Common myeloid progenitor, CD34-positive (primary cell): ENCODE measurements around the gene MGAT5.

Source experiments
- CTCF ChIA-PET: fragments of 350-600 bp; sonication (Branson Sonifier 250); formaldehyde crosslinking; loops from one replicate; lab custom pipeline; 2021; ENCODE audit warnings: antibody characterized with exemption; lab: Charles Lee
- POLR2A ChIA-PET: fragments of 350-600 bp; sonication (Branson Sonifier 250); formaldehyde crosslinking; loops from one replicate; lab custom pipeline; 2021; ENCODE audit warnings: antibody characterized with exemption; lab: Charles Lee
- DNase-seq, 3 donors: peaks; one replicate each; pipeline versions ENCODE4 v3.0.0 to v3.0.0-alpha.2; 2013
- H3K27ac ChIP-seq, 2 experiments: 1 replicate in 1 of 2; 2 replicates in 1 of 2; pipeline ENCODE4 v1.7.0; 2013; ENCODE audit warnings: inconsistent platforms in 2 of 2, low read length in 2 of 2, mild to moderate bottlenecking in 2 of 2, low read depth in 1 of 2, moderate library complexity in 1 of 2; ENCODE audit not compliant: severe bottlenecking in 2 of 2, insufficient read depth in 1 of 2, poor library complexity in 1 of 2
- H3K27me3 ChIP-seq, 5 experiments: replicated peaks in 2 of 5; 1 replicate in 3 of 5; 2 replicates in 2 of 5; pipeline versions ENCODE4 v1.6.1 to v1.7.0; 2013; ENCODE audit warnings: low read length in 4 of 5, mild to moderate bottlenecking in 2 of 5, moderate library complexity in 2 of 5, inconsistent platforms in 1 of 5; ENCODE audit not compliant: insufficient read depth in 5 of 5, control insufficient read depth in 4 of 5
- H3K36me3 ChIP-seq, 4 experiments: 1 replicate in 2 of 4; 2 replicates in 2 of 4; pipeline versions ENCODE4 v1.6.1 to v1.7.0; 2013; ENCODE audit warnings: low read length in 3 of 4, control low read depth in 1 of 4, mild to moderate bottlenecking in 1 of 4; ENCODE audit not compliant: control insufficient read depth in 4 of 4, insufficient read depth in 4 of 4
- H3K4me1 ChIP-seq, 4 experiments: 1 replicate in 3 of 4; 2 replicates in 1 of 4; pipeline versions ENCODE4 v1.6.1 to v1.7.1; 2013; ENCODE audit warnings: low read length in 3 of 4, mild to moderate bottlenecking in 3 of 4, control low read depth in 1 of 4, inconsistent platforms in 1 of 4, moderate library complexity in 1 of 4; ENCODE audit not compliant: control insufficient read depth in 4 of 4, insufficient read depth in 4 of 4; ENCODE audit errors: control extremely low read depth in 1 of 4
- H3K4me3 ChIP-seq, 7 experiments: 1 replicate in 4 of 7; 2 replicates in 3 of 7; pipeline versions ENCODE4 v1.5.1 to v1.7.0; 2013; ENCODE audit warnings: mild to moderate bottlenecking in 7 of 7, low read length in 6 of 7, moderate library complexity in 6 of 7, inconsistent platforms in 2 of 7, low read depth in 2 of 7, control low read depth in 1 of 7; ENCODE audit not compliant: insufficient read depth in 4 of 7, control insufficient read depth in 1 of 7; ENCODE audit errors: extremely low read depth in 1 of 7
- H3K9me3 ChIP-seq, 5 experiments: 1 replicate in 4 of 5; 2 replicates in 1 of 5; pipeline versions ENCODE4 v1.6.1 to v1.7.1; 2013; ENCODE audit warnings: low read length in 4 of 5, mild to moderate bottlenecking in 2 of 5, inconsistent platforms in 1 of 5, low read depth in 1 of 5, moderate library complexity in 1 of 5; ENCODE audit not compliant: control insufficient read depth in 4 of 5, insufficient read depth in 2 of 5; ENCODE audit errors: control extremely low read depth in 1 of 5
- WGBS: methylation state at CpG from one replicate; pipeline ENCODE4 v1.1.5; 2013; ENCODE audit not compliant: insufficient coverage; 5-methylcytosine and 5-hydroxymethylcytosine counted together

MGAT5 gene

DNA sequence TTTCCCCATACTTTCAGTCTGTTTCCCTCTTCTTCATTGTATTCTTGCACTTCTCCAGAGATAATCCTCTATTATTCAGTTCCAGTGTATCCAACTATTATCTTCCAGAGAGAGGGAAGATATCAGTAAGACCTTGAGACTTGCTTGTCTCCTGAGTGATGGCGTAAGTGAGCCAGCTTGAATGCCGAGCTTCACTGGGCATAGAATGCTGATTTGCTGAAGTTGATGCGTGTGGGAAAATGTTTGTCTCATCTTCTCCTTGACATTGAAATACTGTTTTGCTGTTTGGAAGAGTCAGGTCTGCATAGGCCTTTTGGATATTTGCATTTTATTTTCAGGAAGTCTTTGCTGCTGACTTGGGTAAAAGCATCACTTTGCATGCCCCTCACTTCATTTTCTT is 41.1 kb upstream of the MGAT5 start:
- no peak overlapping the region for H3K27ac ChIP-seq
- 94% methylated on average over 3 of the region's 3 CpGs for WGBS
- POLR2A ChIA-PET: no interaction called here
- no peaks in the 10 kb centered on the region for H3K36me3 ChIP-seq
- H3K9me3 ChIP-seq: peaks cover 0 to 6% (median 0%) of the 10 kb centered on the region in 5 experiments
- peaks cover 2 to 12% (median 6%) of the 10 kb centered on the region in 4 experiments for H3K4me1 ChIP-seq
- no peaks in the 10 kb centered on the region for H3K27me3 ChIP-seq
- DNase-seq: no peak
- CTCF ChIA-PET: interaction anchor here (1.0 kb wide), 2 partner anchors 40 to 95 kb away, joined by 3 read pairs; no protein-coding TSS in a partner anchor
- no peak overlapping the region for H3K4me3 ChIP-seq

DNA sequence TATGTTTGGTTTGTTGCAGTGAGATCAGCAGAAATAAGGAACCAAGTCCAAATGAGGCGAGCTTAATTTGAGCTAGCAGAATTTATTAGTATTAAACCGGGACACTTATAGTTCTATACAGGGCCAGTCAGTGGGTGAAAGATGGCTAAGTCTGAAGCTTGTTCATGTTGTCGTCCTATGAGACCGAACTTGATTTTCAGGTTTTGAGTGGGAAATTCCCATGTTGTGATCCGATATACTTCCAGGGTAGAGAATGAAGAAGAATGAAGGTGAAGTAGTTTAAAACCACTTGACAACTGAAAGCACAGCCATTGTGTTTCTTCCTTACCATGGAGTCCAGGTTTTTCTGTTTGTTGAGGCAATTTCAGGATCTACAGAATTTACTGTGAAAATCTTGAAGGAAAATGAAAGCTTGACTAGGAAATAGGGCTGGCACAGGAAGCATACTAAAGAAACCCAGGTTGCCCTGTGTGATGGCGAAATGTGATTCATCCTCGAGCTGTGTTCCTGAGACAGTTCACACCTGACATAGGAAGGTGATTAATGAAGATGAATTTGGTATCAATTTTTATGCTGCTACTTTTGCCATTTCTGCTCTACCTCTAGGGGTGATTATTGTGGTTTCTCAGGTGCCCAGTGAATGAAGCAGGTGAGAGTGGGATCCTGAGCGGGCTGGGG is 37.6 kb upstream of the MGAT5 start:
- Histone ChIP-seq H3K4me1 (peaks cover 13 to 37% (median 17%) of the 10 kb centered on the region in 4 experiments), H3K36me3 (no peaks in the 10 kb centered on the region), H3K27ac (no peak overlapping the region), H3K9me3 (peaks cover 0 to 6% (median 0%) of the 10 kb centered on the region in 5 experiments), H3K4me3 (no peak overlapping the region), H3K27me3 (no peaks in the 10 kb centered on the region)
- ChIA-PET CTCF (interaction anchor here (1.1 to 4.1 kb wide), 6 partner anchors 10 to 98 kb away, joined by 3 to 39 read pairs (median 8); no protein-coding TSS in a partner anchor), POLR2A (no interaction called here)
- WGBS: 98% methylated on average over 6 of the region's 8 CpGs
- no peak for DNase-seq

DNA sequence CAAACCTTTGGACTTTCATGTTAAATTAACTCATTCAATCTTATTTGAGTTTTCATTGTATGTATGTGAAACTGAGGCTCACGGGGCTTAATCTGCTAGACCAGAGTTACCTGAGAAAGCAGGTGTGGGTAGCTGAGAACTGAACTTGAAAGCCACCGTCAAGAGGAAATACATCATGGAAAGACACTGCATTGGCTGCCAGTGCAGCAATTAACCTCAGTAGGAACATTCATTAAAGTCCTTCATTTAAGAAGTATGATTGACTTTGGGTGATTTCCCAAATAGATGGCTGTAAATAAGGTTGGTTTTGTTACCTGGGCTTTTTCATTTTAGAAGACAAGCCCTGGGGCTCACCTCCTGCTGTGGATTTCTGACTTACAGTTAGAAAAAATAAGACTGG is 36.5 kb upstream of the MGAT5 start:
- H3K27me3 ChIP-seq: no peaks in the 10 kb centered on the region
- no peak for DNase-seq
- H3K4me3 ChIP-seq: no peak overlapping the region
- no peaks in the 10 kb centered on the region for H3K36me3 ChIP-seq
- no CpG with 5 or more reads among the region's 2 CpGs for WGBS
- H3K9me3 ChIP-seq: peaks cover 0 to 6% (median 0%) of the 10 kb centered on the region in 5 experiments
- ChIA-PET CTCF (interaction anchor here (3.5 to 4.1 kb wide), 2 partner anchors 12 to 27 kb away, joined by 16 to 39 read pairs; no protein-coding TSS in a partner anchor), POLR2A (no interaction called here)
- no peak overlapping the region for H3K27ac ChIP-seq
- peaks cover 13 to 37% (median 17%) of the 10 kb centered on the region in 4 experiments for H3K4me1 ChIP-seq

DNA sequence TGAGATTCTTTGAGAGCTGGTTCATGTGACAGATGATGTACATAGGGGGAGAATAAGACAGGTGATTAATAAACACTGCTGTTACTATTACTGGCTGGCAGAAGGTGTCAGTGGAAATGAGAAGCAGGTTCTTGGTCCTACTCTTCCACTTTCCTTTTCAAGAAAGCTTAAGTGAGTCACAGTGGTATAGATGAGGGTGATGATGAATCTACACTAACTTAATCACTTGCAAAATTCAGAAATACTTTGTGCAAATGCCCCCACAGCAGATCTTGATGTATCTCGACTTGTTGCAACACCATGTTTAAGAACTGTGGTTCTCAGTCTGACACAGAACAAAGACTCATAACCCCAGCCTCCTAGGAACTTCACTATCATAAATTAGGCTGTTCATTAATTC is 35.9 kb upstream of the MGAT5 start:
- H3K27ac ChIP-seq: no peak overlapping the region
- WGBS: 83% methylated on average over 1 of the region's 1 CpG
- H3K9me3 ChIP-seq: peaks cover 0 to 6% (median 0%) of the 10 kb centered on the region in 5 experiments
- H3K36me3 ChIP-seq: no peaks in the 10 kb centered on the region
- no peak overlapping the region for H3K4me3 ChIP-seq
- H3K27me3 ChIP-seq: no peaks in the 10 kb centered on the region
- H3K4me1 ChIP-seq: peaks cover 7 to 37% (median 17%) of the 10 kb centered on the region in 4 experiments
- DNase-seq: peak in 2 of 3 donors; percentile 33 to 54
- ChIA-PET POLR2A (no interaction called here), CTCF (no interaction called here)

DNA sequence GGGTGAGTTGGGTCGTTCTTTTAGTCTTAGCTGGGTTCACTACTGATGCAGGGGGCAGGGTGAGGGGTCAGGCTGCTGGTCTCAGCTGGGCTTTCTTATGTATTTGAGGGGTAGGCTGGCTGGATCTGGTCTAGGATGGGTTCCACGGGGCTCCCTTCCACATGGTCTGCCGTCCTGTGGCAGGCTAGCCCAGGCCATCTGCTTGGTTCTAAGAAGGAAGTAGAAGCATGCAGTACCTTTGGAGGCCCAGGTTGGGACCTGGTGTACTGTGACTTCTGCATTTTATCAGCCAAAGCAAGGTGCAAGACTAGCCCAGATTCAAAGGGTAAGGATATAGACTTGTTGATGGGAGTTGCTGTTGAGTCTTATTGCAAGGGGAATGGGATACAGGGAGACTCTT is 35.5 kb upstream of the MGAT5 start:
- Histone ChIP-seq H3K9me3 (peaks cover 0 to 6% (median 0%) of the 10 kb centered on the region in 5 experiments), H3K4me3 (no peak overlapping the region), H3K36me3 (no peaks in the 10 kb centered on the region), H3K27ac (no peak overlapping the region), H3K27me3 (no peaks in the 10 kb centered on the region), H3K4me1 (peaks cover 7 to 37% (median 17%) of the 10 kb centered on the region in 4 experiments)
- POLR2A ChIA-PET: no interaction called here
- peak in 2 of 3 donors; percentile 61 to 71 for DNase-seq
- CTCF ChIA-PET: interaction anchor here (0.6 to 0.9 kb wide), 2 partner anchors 10 to 193 kb away, joined by 3 read pairs; no protein-coding TSS in a partner anchor
- WGBS: 54% methylated on average over 3 of the region's 3 CpGs

DNA sequence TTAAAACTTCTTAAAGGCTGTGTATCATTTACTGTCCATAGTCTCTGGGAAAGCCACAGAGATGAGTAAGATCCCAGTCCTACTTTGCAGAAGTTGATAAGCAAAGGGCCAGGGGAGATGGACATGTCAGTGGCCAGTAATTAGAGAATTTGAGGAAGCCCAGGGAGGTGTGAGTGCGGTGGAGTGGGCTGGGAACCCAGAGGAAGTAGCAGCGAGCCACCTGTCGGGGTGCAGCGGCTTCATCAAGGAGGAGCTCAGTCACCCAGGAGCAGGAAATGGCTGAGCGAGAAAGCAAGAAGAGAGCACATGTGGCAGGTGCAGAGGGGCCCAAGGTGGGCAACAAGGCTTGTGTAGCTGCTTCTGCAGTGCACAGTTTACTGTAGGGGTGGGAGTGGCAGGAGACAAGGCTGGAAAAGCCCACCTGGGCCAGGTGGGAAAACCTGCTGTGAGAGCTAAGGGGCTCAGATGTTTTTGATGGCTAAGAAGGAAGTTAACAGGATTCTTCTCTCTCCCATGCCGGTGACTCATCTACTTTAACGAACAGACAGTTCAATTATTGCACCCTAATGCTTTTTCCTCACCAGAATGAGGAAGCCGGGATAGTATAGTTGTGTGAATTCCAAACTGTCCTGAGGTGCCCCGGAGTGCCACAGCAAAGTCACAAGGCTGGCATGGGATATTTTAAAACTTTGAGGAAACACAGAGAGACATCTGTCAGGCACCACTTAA is 34.8 kb upstream of the MGAT5 start:
- H3K4me1 ChIP-seq: peaks cover 7 to 37% (median 17%) of the 10 kb centered on the region in 4 experiments
- H3K27ac ChIP-seq: peak overlapping the region in 1 of 2 experiments; percentile 34
- ChIA-PET CTCF (interaction anchor here (0.6 to 0.9 kb wide), 3 partner anchors 11 to 192 kb away, joined by 3 to 5 read pairs (median 3); no protein-coding TSS in a partner anchor), POLR2A (no interaction called here)
- peaks cover 0 to 6% (median 0%) of the 10 kb centered on the region in 5 experiments for H3K9me3 ChIP-seq
- no peaks in the 10 kb centered on the region for H3K27me3 ChIP-seq
- H3K4me3 ChIP-seq: no peak overlapping the region
- DNase-seq: peak in 2 of 3 donors; percentile 51 to 69
- no peaks in the 10 kb centered on the region for H3K36me3 ChIP-seq
- WGBS: 52% methylated on average over 4 of the region's 9 CpGs
